CD4-positive, alpha-beta T cell treated with Interleukin-21 for 1 hour (primary cell): Measurements from ENCODE around the gene IQGAP3.
A peak's percentile ranks its signal among the peaks of the same experiment; 100 is the strongest.
"Not testable (repeated sequence)": the region's sequence is repeated elsewhere in the genome, so short reads cannot be mapped to it uniquely, and the experiment has no call there.

Experiments
- DNase-seq: peaks from one replicate; pipeline ENCODE4 v3.0.0-alpha.2; 2020

The IQGAP3 gene

DNA sequence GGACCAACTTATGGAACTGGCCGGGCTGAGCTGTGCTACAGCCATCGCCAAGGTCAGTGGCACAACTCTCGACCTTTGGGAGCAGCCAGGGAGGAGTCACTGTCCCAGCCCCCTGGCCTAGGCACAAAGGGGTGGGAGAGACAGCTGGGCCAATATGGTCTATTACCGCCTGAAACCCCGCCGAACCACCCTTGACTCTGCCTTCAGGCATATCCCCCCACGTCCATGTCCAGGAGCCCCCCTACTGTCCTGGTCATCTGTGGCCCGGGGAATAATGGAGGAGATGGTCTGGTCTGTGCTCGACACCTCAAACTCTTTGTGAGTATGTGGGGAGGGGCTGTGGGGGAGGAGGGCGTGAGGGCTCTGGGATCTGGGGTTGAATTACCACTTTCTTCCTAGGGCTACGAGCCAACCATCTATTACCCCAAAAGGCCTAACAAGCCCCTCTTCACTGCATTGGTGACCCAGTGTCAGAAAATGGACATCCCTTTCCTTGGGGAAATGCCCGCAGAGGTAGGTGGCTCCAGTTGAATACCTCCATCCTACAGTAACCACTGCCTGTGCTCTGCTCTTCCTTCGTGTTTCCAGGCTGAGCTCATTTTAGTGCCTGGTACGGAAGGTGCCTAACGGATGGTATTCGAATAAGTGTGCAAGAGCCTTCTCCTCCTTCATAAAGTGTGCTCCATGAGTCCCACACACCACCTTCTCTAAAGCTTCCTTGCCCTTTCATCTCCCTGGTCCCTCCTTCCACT is 20.0 kb upstream of the IQGAP3 start:
- no peak for DNase-seq

- peak; percentile 69 for DNase-seq
These were observed 19.2 kb upstream of the IQGAP3 start, which contains the start of gene NAXE for GRCh38 chr1:156591432-156592157. NAXE (plus strand) TSS chr1:156591776; CDS start chr1:156591805, 29 bp downstream.

DNA sequence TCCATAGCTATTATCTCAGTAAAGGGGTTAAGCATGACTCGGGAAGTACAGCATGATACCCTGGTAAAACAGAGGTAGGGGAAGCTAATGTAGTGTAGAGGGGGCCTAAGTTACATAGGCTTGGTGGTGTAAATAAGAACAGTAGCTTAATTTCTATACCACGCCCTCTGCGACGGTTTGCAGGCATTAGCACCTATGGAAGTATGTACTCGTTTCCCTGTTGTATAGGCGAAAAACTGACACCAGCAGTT is 18.7 kb upstream of the IQGAP3 start:
- no peak for DNase-seq

GRCh38 chr1:156590326-156591180 is 18.2 kb upstream of the IQGAP3 start:
- DNase-seq, result no peak

GRCh38 chr1:156589546-156589945 is 17.2 kb upstream of the IQGAP3 start:
- DNase-seq, result no peak

- DNase-seq, result not testable (repeated sequence)
These were observed 15.6 kb upstream of the IQGAP3 start for GRCh38 chr1:156587927-156588326.

DNA sequence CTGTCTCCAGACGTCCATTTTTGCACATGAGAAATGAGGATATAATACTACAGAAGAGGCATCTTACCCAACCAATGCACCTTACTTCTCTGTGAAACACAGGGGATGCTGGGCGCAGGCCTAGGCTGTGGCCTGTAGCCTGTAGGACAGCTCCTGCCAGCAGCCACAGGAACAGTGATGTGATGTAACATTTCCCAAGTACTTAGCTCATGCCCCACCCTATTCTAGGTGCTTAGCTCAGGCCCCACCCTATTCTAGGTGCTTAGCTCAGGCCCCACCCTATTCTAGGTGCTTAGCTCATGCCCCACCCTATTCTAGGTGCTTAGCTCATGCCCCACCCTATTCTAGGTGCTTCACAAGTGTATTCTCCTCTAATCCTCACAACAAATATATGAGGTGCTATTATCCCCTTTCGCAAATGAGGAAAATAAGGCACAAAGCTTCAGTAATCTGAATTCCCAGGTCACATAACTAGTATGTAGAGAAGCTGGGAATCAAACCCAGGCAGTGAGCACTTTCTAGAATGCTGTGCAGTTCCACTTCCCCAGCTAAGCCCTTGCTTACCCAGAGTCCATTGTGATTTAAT is 14.6 kb upstream of the IQGAP3 start:
- no peak for DNase-seq

DNA sequence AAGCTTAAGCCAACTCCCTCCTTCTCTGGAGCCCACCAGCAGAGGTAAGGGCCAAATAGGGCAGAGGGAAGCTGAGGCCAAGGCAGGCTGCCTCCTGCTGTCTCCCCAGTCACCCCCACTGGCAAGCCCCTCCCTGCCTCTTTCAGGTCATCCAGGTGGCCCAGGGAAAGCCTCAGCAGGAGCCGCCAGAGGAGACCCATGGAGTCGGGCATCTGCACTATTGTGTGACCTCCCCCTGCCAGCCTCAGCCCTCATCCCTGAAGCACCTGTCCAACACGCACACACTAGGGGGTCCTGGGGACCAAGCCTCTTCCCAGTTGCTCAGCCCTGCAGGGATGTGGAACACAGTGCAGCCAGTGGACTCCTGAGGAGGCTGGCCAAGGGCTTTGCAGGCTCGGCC is 14.0 kb upstream of the IQGAP3 start:
- no peak for DNase-seq

- DNase-seq, result no peak
These were observed 12.4 kb upstream of the IQGAP3 start for GRCh38 chr1:156584813-156585212.

GRCh38 chr1:156583821-156584622 is 11.7 kb upstream of the IQGAP3 start:
- DNase-seq, result peak; percentile 82

DNA sequence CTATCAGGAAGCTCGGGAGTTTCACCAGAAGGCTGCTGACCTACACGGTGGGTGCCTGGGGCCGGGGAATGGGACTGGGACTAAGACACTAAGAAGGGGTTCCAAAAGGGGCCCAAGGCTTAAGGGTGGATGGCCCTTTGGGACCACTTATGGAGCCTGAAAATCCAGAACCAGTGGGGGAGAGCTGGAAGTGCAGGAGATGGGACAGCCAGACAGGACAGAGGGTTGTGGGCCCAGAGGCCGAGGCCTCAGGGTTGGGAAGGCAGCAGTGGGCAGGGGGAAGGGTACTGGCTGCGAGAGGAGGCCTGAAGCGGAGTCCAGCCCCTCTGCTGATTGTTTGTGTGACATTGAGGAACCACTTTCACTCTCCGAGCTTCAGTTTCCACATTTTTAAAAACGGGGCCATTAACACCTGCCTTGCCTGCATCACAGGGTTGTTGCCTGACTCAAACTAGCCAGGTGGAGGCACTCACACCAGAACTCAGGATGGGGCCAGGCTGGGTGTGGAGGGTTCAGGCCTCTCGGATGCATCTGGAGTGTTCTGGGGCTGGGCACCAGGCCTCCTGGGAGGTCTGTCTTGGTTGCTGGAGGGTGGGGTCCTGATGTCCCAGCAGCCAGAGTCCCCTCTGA is 10.1 kb upstream of the IQGAP3 start:
- peak; percentile 22 for DNase-seq

DNA sequence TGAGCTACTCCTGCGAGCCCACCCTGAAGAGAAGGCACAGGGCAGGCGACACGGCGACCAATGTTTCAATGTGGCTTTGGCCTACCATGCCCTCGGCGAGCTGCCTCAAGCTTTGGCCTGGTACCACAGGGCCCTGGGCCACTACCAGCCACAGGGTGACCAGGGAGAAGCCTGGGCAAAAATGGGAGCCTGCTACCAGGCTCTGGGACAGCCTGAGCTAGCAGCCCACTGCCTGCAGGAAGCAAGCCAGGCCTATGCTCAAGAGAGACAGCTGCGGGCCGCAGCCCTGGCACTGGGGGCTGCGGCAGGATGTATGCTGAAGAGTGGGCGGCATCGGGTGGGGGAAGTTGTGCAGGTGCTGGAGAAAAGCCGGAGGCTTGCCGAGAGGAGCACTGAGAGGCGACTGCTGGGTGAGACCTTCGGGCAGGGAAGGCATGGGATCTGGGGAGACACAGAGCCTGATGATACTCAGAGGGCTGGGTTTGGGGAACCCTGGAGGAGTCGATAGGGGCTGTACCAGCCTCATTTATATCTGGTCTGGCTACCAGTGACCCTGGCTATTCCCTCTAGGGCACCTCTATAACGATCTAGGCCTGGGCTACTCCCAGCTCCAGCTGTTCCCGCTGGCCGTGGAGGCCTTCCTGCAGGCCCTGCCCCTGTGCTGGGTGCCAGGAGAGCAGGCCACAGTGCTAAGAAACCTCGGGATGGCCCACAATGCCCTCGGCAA is 9.5 kb upstream of the IQGAP3 start:
- peak; percentile 32 for DNase-seq

GRCh38 chr1:156579472-156579871 is 7.1 kb upstream of the IQGAP3 start, which contains the start of gene TTC24:
TTC24 (plus strand) TSS chr1:156579723; CDS start chr1:156581365, 1,642 bp downstream.
- DNase-seq, result no peak

GRCh38 chr1:156578055-156578454 is 5.7 kb upstream of the IQGAP3 start:
- DNase-seq, result no peak

GRCh38 chr1:156577550-156577949 is 5.2 kb upstream of the IQGAP3 start:
- no peak for DNase-seq

GRCh38 chr1:156574039-156574633 is 1.8 kb upstream of the IQGAP3 start:
- DNase-seq, result no peak

DNA sequence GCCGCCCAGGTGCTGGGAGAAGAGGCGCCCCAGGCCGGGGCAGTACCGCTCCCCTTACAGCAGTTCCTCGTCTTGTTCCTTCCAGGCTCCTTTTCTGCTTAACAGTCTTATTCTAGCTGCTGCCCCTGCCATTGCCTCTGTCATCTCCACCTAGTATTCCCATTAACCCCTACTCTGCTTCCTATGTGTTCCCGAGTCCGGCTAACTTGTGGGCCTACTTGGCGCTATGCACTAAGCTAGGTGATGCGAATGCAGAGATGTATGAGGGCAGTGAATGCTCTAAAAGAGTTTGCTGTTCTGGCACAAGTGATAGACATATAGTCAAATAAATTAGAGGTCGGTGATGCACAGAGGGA is 276 bp upstream of the IQGAP3 start:
- no peak for DNase-seq

GRCh38 chr1:156571261-156571852 is 1.0 kb downstream of the IQGAP3 start:
- DNase-seq, result no peak

- no peak for DNase-seq
These were observed 5.9 kb downstream of the IQGAP3 start for GRCh38 chr1:156566436-156566835.

GRCh38 chr1:156565519-156565918 is 6.8 kb downstream of the IQGAP3 start:
- DNase-seq, result no peak
